ENCODE measurements around the gene MEF2D.

Gene MEF2D

GRCh38 chr1:156422602-156423091 lies 77.9 kb downstream of the MEF2D start:
- in situ Hi-C loops (cut with MboI; ENCODE audit: low pct_unique_long_range_greater_than_20kb, low sequenced_read_pairs): no loop called here
- DNase-seq: no peak

GRCh38 chr1:156421939-156422601 lies 78.5 kb downstream of the MEF2D start:
- no peak for DNase-seq
- in situ Hi-C loops (cut with MboI; ENCODE audit: low pct_unique_long_range_greater_than_20kb, low sequenced_read_pairs): no loop called here

GRCh38 chr1:156421062-156421938 lies 79.3 kb downstream of the MEF2D start:
- in situ Hi-C loops (cut with MboI; ENCODE audit: low pct_unique_long_range_greater_than_20kb, low sequenced_read_pairs): no loop called here
- DNase-seq: peak; percentile 76

- no peak for DNase-seq
- in situ Hi-C loops (cut with MboI; ENCODE audit: low pct_unique_long_range_greater_than_20kb, low sequenced_read_pairs): no loop called here
These were observed 80.1 kb downstream of the MEF2D start for GRCh38 chr1:156420205-156421061.

GRCh38 chr1:156419854-156420204 lies 80.7 kb downstream of the MEF2D start:
- DNase-seq: no peak
- in situ Hi-C loops (cut with MboI; ENCODE audit: low pct_unique_long_range_greater_than_20kb, low sequenced_read_pairs): no loop called here

GRCh38 chr1:156418416-156419070 lies 82.0 kb downstream of the MEF2D start:
- DNase-seq: no peak
- in situ Hi-C loops (cut with MboI; ENCODE audit: low pct_unique_long_range_greater_than_20kb, low sequenced_read_pairs): no loop called here

GRCh38 chr1:156417401-156418020 lies 83.1 kb downstream of the MEF2D start:
- no peak for DNase-seq
- in situ Hi-C loops (cut with MboI; ENCODE audit: low pct_unique_long_range_greater_than_20kb, low sequenced_read_pairs): no loop called here

GRCh38 chr1:156416993-156417392 lies 83.6 kb downstream of the MEF2D start:
- in situ Hi-C loops (cut with MboI; ENCODE audit: low pct_unique_long_range_greater_than_20kb, low sequenced_read_pairs): no loop called here

GRCh38 chr1:156414461-156415064 lies 86.0 kb downstream of the MEF2D start:
- no peak for DNase-seq

More at GRCh38 chr1:156416993-156417392, 83.6 kb downstream of the MEF2D start:
- no peak for DNase-seq

More at GRCh38 chr1:156414461-156415064, 86.0 kb downstream of the MEF2D start:
- in situ Hi-C loops (cut with MboI; ENCODE audit: low pct_unique_long_range_greater_than_20kb, low sequenced_read_pairs): no loop called here

Measured in KBM-7 (cell line).